ENCODE results near the gene GFI1.

- no peak for TF ChIP-seq POLR2AphosphoS5 (IDR thresholded peaks at IDR 0.05)
- no peak for TF ChIP-seq CTCF (IDR thresholded peaks at IDR 0.05)
- no peak for TF ChIP-seq EP300 (IDR thresholded peaks at IDR 0.05)
These were observed 10.6 kb downstream of the GFI1 start for GRCh38 chr1:92476071-92476631.

Measured in sigmoid colon (tissue), 4 donors.